Tibial nerve (tissue), 4 donors: Measurements from ENCODE around the gene MLLT1. TPM values are rescaled to one million over a fixed set of nuclear protein-coding genes. Genes with fewer than 3 reads are reported as not detected.

Source experiments
- DNase-seq, 2 donors: peaks; one replicate each; pipeline ENCODE4 v3.0.0-alpha.2; 2019; ENCODE audit warnings: low spot score in 2 of 2
- H3K27ac ChIP-seq, 4 donors: fragments of 200-600 bp; sonication (generic) in 3 of 4; one replicate each; pipeline ENCODE4 v1.5.1; 2017 to 2019; ENCODE audit warnings: mild to moderate bottlenecking in 1 of 4
- H3K27me3 ChIP-seq, 2 donors: fragments of 200-600 bp; sonication (generic) in 1 of 2; one replicate each; pipeline versions ENCODE4 v1.5.1 to v1.6.0; 2017 to 2019
- H3K36me3 ChIP-seq, 3 donors: fragments of 200-600 bp; sonication (generic); one replicate each; pipeline ENCODE4 v1.5.1; 2018 to 2019
- H3K4me1 ChIP-seq, 4 donors: fragments of 200-600 bp; sonication (generic) in 3 of 4; one replicate each; pipeline ENCODE4 v1.5.1; 2017 to 2019
- H3K4me3 ChIP-seq, 4 donors: fragments of 200-600 bp; sonication (generic) in 3 of 4; one replicate each; pipeline ENCODE4 v1.5.1; 2017 to 2019; ENCODE audit warnings: mild to moderate bottlenecking in 1 of 4, moderate library complexity in 1 of 4
- H3K9me3 ChIP-seq, 4 donors: fragments of 200-600 bp; sonication (generic) in 3 of 4; one replicate each; pipeline ENCODE4 v1.5.1; 2017 to 2019
- EP300 ChIP-seq, 2 donors: sonication (generic); formaldehyde crosslinking; IDR thresholded peaks; one replicate each; pipeline ENCODE4 v1.6.1; 2017; ENCODE audit warnings: antibody characterized with exemption in 2 of 2, mild to moderate bottlenecking in 1 of 2
- POLR2A ChIP-seq, 2 donors: fragments of 450-650 bp; IDR thresholded peaks; one replicate each; pipeline ENCODE4 v1.6.1; 2017; ENCODE audit warnings: antibody characterized with exemption in 2 of 2, mild to moderate bottlenecking in 2 of 2, moderate library complexity in 2 of 2
- WGBS, 2 donors: methylation state at CpG; one replicate each; pipeline ENCODE4 v1.1.5; 2018; 5-methylcytosine and 5-hydroxymethylcytosine counted together
- total RNA-seq, 4 donors: library from RNA; depleted of rRNA; stranded (reverse); fragments of >200 nt; gene quantifications; one replicate each; pipeline ENCODE4 v1.1.0, GENCODE V29; 2016
- TF ChIP-seq, protein P1 (sequence below), 5 experiments: fragments of 200-600 bp in 3 of 5; fragments of 450-650 bp in 2 of 5; sonication (generic) in 3 of 5; IDR thresholded peaks; one replicate each; pipeline ENCODE4 v1.5.1; 2016 to 2019; ENCODE audit warnings: antibody characterized with exemption in 5 of 5, mild to moderate bottlenecking in 3 of 5, moderate library complexity in 2 of 5

Gene MLLT1
- total RNA-seq, 4 donors from 2014 or later: 15.1 to 42.0 (median 19.9) TPM

DNA sequence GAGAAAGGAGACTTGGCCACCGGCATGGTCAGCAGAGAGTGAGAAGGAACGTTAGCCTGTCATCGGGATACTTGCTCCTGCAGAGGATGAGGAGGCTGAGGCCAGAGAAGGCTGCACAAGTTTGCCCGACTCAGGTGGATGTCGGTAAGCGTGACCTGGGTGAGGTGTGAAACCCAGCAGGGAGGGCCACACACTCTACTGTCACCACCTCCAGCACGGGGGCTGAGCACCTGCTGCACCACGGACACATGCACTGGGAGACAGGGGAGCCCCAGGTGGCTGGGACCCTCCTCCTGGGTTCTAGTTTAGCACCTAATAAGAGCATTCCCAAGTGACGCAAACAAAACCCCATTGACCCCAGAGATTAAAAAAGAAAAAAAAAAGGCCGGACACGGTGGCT lies 17.3 kb downstream of the MLLT1 start:
- Histone ChIP-seq H3K27me3 (no peaks in the 10 kb centered on the region), H3K4me1 (peaks cover 0 to 87% (median 26%) of the 10 kb centered on the region in 4 donors), H3K27ac (peak overlapping the region in 1 of 4 donors; percentile 18), H3K36me3 (peaks cover 0 to 45% (median 0%) of the 10 kb centered on the region in 3 donors), H3K9me3 (no peaks in the 10 kb centered on the region), H3K4me3 (no peak overlapping the region)
- DNase-seq: no peak
- WGBS, 2 donors: 84% methylated on average over 11 of the region's 11 CpGs
- TF ChIP-seq EP300 (IDR thresholded peaks at IDR 0.05): no peak
- TF ChIP-seq POLR2A (IDR thresholded peaks at IDR 0.05): no peak
- TF ChIP-seq, protein P1, sequence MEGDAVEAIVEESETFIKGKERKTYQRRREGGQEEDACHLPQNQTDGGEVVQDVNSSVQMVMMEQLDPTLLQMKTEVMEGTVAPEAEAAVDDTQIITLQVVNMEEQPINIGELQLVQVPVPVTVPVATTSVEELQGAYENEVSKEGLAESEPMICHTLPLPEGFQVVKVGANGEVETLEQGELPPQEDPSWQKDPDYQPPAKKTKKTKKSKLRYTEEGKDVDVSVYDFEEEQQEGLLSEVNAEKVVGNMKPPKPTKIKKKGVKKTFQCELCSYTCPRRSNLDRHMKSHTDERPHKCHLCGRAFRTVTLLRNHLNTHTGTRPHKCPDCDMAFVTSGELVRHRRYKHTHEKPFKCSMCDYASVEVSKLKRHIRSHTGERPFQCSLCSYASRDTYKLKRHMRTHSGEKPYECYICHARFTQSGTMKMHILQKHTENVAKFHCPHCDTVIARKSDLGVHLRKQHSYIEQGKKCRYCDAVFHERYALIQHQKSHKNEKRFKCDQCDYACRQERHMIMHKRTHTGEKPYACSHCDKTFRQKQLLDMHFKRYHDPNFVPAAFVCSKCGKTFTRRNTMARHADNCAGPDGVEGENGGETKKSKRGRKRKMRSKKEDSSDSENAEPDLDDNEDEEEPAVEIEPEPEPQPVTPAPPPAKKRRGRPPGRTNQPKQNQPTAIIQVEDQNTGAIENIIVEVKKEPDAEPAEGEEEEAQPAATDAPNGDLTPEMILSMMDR (IDR thresholded peaks at IDR 0.05): no peak

DNA sequence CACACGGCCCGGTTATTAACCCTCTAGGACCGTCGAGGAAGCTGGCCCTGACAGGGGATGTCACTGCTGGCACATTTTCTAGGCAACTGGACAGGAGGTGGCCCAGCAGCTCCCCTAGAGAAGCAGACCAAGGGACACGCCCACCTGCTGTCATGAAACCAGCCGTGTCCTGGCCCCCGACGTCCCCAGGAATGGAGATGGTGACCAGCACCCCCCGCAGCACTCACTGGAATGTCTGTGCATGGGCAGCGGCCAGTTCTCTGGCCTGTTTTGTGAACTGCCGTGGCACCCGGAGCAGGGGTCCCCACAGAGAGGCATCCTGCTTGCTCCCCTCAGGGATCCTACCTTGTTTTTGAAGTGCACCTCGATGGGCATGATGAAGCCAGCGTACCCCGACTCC lies 17.9 kb downstream of the MLLT1 start:
- H3K36me3 ChIP-seq: peaks cover 0 to 45% (median 0%) of the 10 kb centered on the region in 3 donors
- H3K27ac ChIP-seq: peak overlapping the region in 1 of 4 donors; percentile 18
- 68 to 80% methylated on average over 11 to 15 of the region's 15 CpGs for WGBS, 2 donors
- no peak for DNase-seq
- H3K4me1 ChIP-seq: peaks cover 0 to 88% (median 26%) of the 10 kb centered on the region in 4 donors
- H3K27me3 ChIP-seq: no peaks in the 10 kb centered on the region
- H3K4me3 ChIP-seq: no peak overlapping the region
- TF ChIP-seq, protein P1 (IDR thresholded peaks at IDR 0.05): no peak
- TF ChIP-seq EP300 (IDR thresholded peaks at IDR 0.05) (no peak), POLR2A (IDR thresholded peaks at IDR 0.05) (no peak)
- no peaks in the 10 kb centered on the region for H3K9me3 ChIP-seq

DNA sequence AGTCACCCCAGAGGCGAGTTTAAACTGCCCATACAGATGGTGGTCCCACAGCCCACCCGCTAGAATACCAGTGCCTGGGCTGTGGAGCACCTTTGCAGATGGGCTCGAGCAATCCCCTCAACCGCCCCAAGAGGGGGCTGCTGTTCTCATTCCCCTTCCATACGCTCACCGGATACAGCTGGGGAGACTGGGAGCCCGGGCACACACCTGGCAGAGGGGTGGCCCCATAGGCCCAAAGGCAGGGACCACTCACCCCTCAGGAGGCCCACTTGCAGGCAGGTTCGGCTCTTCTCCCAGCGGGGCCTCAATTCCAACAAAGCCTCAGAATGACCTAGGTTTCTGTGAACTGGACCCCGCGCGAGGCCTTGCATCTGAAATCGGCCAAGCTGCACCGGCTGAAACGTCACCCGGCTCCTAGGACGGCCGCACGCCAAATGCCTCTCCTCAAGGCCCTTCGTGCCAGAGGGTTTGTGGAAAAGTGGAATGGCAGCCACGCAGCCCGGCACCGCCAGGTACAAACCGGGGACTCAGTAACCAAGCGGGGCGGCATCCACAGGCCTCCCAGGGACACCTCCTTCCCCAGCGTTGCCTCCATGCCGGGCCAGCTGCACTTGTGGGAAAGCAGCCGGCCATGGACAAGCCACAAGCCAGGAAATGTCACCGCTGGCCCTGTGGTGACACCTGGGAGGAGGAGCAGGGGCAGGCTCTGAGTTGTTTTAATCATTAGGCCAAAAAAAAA lies 18.7 kb downstream of the MLLT1 start:
- H3K27me3 ChIP-seq: no peaks in the 10 kb centered on the region
- WGBS, 2 donors: 86 to 87% methylated on average over 24 of the region's 30 CpGs
- H3K9me3 ChIP-seq: no peaks in the 10 kb centered on the region
- H3K4me1 ChIP-seq: peaks cover 0 to 83% (median 26%) of the 10 kb centered on the region in 4 donors
- H3K27ac ChIP-seq: no peak overlapping the region
- no peak overlapping the region for H3K4me3 ChIP-seq
- peaks cover 0 to 45% (median 0%) of the 10 kb centered on the region in 3 donors for H3K36me3 ChIP-seq
- TF ChIP-seq, protein P1 (IDR thresholded peaks at IDR 0.05): peak; percentile 33 to 45 (median 35)
- TF ChIP-seq POLR2A (IDR thresholded peaks at IDR 0.05): no peak
- DNase-seq: no peak

DNA sequence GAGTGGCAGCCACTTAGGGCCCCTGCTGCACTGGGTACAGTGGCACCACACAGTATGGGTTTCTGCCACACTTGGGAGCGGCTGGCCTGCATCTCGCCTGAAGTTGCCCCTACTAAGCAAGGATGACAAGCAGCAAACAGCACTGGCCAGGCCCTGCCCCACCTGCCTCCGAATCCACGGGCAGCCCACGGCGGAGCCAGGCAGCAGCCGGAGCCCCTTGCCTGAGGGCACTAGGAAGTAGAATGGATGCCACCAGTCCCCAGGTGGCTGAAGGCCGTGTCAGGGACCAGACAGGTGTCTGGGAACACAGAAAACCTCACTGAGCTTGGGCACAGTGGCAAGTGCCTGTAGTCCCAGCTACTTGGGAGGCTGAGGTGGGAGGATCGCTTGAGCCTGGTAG lies 19.4 kb downstream of the MLLT1 start:
- Histone ChIP-seq H3K9me3 (no peaks in the 10 kb centered on the region), H3K27me3 (no peaks in the 10 kb centered on the region), H3K36me3 (peaks cover 0 to 38% (median 0%) of the 10 kb centered on the region in 3 donors), H3K4me3 (no peak overlapping the region), H3K27ac (peak overlapping the region in 1 of 4 donors; percentile 64), H3K4me1 (peaks cover 0 to 76% (median 26%) of the 10 kb centered on the region in 4 donors)
- TF ChIP-seq, protein P1 (IDR thresholded peaks at IDR 0.05): no peak
- TF ChIP-seq POLR2A (IDR thresholded peaks at IDR 0.05): no peak
- TF ChIP-seq EP300 (IDR thresholded peaks at IDR 0.05): no peak
- 97% methylated on average over 7 to 9 of the region's 9 CpGs for WGBS, 2 donors
- no peak for DNase-seq

DNA sequence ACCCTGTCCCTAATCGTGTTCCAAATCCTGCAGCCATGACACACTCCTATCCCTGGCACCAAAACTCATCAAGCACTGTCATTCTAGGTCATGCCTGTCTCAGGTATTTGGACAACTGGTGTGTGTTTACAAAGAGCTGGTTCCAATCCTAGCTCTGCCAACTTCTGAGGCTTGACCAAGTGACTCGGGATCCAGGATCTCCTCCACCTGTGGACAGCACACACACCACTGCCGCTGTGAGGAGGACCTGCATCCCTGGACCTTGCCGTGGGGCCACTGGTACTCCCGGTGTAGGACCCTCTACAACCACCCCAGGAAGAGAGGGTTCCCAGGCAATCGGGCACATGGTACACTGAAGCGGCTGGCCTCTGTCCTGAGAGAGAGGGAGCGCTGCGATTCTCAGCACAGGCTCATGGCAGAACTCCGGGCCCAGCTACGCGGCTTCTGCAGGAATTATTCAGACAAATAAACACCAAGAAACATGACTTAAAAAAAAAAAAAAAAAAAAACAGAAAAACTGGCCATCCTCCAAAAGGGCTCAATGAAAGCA lies 20.4 kb downstream of the MLLT1 start:
- Histone ChIP-seq H3K9me3 (no peaks in the 10 kb centered on the region), H3K27ac (peak overlapping the region in 2 of 4 donors; percentile 55 to 64), H3K27me3 (no peaks in the 10 kb centered on the region), H3K36me3 (peaks cover 0 to 35% (median 0%) of the 10 kb centered on the region in 3 donors), H3K4me1 (peaks cover 0 to 75% (median 25%) of the 10 kb centered on the region in 4 donors), H3K4me3 (no peak overlapping the region)
- TF ChIP-seq EP300 (IDR thresholded peaks at IDR 0.05) (no peak), POLR2A (IDR thresholded peaks at IDR 0.05) (no peak)
- TF ChIP-seq, protein P1 (IDR thresholded peaks at IDR 0.05): no peak
- DNase-seq: no peak
- WGBS, 2 donors: 47 to 48% methylated on average over 6 to 12 of the region's 12 CpGs
